Posterior vena cava (tissue), 2 donors: ENCODE results near the gene C9orf57. TPM values are rescaled to one million over a fixed set of nuclear protein-coding genes. Genes with fewer than 3 reads are reported as not detected.
"Not testable (repeated sequence)": the region's sequence is repeated elsewhere in the genome, so short reads cannot be mapped to it uniquely, and the experiment has no call there.

Source experiments
- DNase-seq: peaks from one replicate; pipeline ENCODE4 v3.0.0-alpha.2; 2020; ENCODE audit warnings: low spot score
- intact Hi-C, 2 donors: fragments of 100-400 bp; cut with DNase I; formaldehyde crosslinking; loops; one replicate each; pipeline versions ENCODE4 v1.14.1 to v1.14.2; 2022 to 2023
- long read RNA-seq, 2 donors: library from polyadenylated mRNA; unstranded; transcript quantifications; one replicate each; pipeline ENCODE4 v2.0.0, GENCODE V29; 2020 to 2021
- total RNA-seq, 2 donors: library from RNA; stranded (reverse); fragmentation: NEBNext Ultra II Directional; extraction: Animal tissue kit (Norgen Biotek cat#: 25700); gene quantifications; one replicate each; pipeline ENCODE4 v1.2.1, GENCODE V29; 2021
- donor health status: DM: yes; HTN: yes; CAD: no.
- donor health status: DM: yes; HTN: yes; CAD: no.

Gene C9orf57
- not detected for total RNA-seq
- long read RNA-seq, donor 1, result 0 reads
- long read RNA-seq, donor 2, result 0 reads

GRCh38 chr9:72060513-72060912 is at the start of gene C9orf57:
Gene C9orf57 (minus strand): TSS chr9:72060613. CDS start chr9:72059331, 1,282 bp downstream.
- intact Hi-C loops, result no loop called here

GRCh38 chr9:72102520-72102919 is 42.1 kb upstream of the C9orf57 start:
- intact Hi-C loops, result no loop called here
- no peak for DNase-seq

More at GRCh38 chr9:72060513-72060912, at the start of gene C9orf57:
- DNase-seq, result no peak

DNA sequence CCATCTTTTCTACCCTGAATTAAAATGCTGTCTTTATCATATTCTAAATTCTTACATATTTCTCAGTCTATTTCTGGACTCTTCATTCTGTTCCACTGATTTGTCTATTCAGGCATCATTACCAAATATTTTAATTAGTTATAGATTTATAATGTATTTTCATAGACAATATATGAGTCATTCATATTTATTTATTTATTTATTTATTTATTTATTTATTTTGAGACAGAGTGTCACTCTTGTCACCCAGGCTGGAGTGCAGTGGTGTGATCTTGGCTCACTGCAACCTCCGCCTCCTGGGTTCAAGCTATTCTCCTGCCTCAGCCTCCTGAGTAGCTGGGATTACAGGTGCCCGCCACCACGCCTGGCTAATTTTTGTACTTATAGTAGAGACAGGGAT is 35.1 kb upstream of the C9orf57 start:
- DNase-seq, intact Hi-C loops: not testable (repeated sequence)

DNA sequence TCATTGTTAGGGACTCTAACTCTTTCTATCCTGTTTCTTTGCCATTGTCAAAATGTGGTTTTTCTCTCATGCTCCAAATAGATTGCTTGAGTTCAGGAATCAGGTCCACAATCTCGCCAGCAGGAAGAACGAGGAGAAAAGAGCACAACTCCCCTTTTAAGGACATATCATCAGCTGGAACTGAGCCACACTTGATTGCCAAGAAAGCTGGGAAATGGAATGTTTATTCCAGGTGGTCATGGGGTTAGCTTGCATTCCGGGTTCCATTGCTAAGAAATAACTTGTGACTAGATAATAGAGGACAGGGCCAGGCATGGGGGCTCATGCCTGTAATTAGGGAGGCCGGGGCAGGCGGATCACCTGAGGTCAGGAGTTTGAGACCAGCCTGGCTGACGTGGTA is 32.4 kb upstream of the C9orf57 start:
- no peak for DNase-seq
- intact Hi-C loops, result loop anchor here in 1 of 2 donors (5.0 kb wide), 2 partner anchors 249 to 1664 kb away; no protein-coding TSS in a partner anchor

GRCh38 chr9:72089451-72090130 is 29.2 kb upstream of the C9orf57 start:
- intact Hi-C loops, result loop anchor here in 1 of 2 donors (5.0 kb wide), 2 partner anchors 253 to 1668 kb away; no protein-coding TSS in a partner anchor
- no peak for DNase-seq

DNA sequence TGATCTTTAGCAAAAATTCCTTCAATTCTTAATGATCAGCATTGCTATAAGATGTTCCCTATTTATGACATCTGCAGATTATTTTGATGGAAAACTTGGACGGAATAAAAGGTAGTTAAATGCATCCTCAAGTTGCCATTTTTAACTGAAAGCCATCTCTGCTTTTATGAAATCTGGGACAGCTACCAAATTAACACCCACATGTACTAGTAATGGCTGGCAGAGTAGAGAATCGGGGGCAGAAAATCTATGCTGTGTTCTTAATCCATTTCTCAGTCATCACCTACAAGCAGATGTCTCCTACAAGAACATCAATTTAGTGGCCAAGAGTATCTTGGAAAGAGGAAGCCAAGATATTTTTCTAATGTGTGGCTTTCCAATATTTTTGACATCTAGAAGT is 22.1 kb upstream of the C9orf57 start:
- intact Hi-C loops, result no loop called here
- no peak for DNase-seq

GRCh38 chr9:72074666-72075065 is 14.3 kb upstream of the C9orf57 start:
- intact Hi-C loops, DNase-seq: not testable (repeated sequence)

GRCh38 chr9:72065076-72065475 is 4.7 kb upstream of the C9orf57 start:
- DNase-seq, result no peak
- intact Hi-C loops, result no loop called here

- intact Hi-C loops, result no loop called here
- no peak for DNase-seq
Measured at GRCh38 chr9:72052122-72052521, 8.3 kb downstream of the C9orf57 start.

DNA sequence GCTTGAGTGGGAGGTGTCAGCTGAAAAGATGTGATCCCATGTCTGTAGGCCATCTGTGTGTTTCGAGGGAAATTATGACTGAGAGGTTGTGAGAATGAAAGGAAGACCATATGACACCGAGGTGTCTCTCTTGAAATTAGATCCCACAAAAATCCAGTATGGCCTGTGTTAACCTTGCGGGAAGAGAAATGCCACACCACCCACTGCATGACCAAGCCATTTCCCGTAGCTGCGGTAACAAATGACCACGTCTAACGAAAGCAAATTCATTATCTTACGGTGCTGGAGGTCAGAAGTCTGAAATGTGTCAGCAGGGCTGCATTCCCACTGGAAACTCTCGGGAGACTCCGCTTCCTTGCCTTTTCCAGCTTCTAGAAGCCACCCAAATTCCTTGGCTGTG is 11.6 kb downstream of the C9orf57 start:
- intact Hi-C loops, result no loop called here
- no peak for DNase-seq

GRCh38 chr9:72046630-72047456 is 13.6 kb downstream of the C9orf57 start:
- intact Hi-C loops, result no loop called here
- no peak for DNase-seq

DNA sequence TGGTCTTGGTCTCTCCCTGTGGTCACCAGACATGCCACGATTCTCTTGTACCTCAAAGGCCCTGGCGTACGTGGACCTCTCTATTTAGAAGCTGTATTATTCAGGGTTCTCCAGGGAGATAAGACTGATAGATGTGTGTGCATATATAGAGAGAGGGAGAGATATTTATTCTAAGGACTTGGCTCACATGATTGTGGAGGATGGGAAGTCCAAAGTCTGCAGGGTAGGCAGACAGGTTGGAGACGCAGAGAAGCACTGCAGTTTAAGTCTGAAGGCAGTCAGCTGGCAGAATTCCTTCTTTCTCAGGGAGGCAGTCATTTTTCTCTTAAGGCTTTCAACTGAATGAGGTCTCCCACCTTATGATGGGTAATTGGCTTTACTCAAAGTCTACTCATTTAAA is 16.3 kb downstream of the C9orf57 start:
- intact Hi-C loops, result no loop called here
- no peak for DNase-seq

DNA sequence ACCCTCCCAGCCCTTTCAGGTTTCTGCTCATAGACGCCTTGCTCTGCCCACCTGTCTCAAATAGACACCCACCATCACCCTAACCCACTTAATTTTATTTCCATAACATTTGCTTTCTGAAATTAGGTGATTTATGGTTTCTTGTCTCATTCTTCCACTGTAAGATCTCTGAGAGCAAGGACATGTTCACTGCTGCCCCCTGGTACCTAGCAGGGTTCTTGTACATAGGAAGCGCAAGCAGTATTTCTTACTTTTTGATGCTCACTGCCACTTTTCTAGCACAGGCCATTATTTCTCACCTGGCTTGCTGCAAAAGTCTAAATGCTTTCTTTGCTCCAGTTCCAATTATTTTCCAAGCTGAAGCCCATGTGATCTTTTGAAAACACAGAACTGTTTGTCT is 16.8 kb downstream of the C9orf57 start:
- no peak for DNase-seq
- intact Hi-C loops, result no loop called here

GRCh38 chr9:72042928-72043327 is 17.5 kb downstream of the C9orf57 start:
- intact Hi-C loops, result no loop called here
- DNase-seq, result no peak

DNA sequence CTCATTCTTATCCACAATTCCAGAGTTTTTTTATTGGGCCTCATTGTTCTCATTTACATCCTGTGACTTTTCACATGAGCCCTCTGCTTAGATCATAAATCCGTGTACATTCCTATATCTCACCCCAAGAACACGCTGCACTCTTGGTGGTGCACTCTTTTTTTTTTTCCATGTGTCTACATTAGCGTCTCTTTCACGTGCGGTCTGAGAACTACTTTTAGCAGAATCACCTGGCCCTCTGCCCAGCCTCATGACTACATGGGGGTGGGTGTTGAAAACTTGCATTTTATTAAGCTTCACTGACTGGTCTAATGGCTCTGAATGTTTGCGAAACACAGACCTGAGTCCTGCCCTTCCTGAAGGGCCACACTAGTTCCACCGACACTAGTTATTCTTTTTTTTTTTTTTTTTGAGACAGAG is 18.6 kb downstream of the C9orf57 start:
- intact Hi-C loops, result no loop called here
- peak; percentile 88 for DNase-seq

- no peak for DNase-seq
- intact Hi-C loops, result no loop called here
Measured at GRCh38 chr9:72041369-72041768, 19.0 kb downstream of the C9orf57 start.

- intact Hi-C loops, result loop anchor here (5.0 to 10.0 kb wide), 2 partner anchors 233 to 235 kb away; no protein-coding TSS in a partner anchor
- no peak for DNase-seq
Measured at GRCh38 chr9:72039532-72039931, 20.9 kb downstream of the C9orf57 start.

- intact Hi-C loops, result loop anchor here (5.0 to 10.0 kb wide), 2 partner anchors 233 to 236 kb away; no protein-coding TSS in a partner anchor
- DNase-seq, result peak; percentile 83
Measured at GRCh38 chr9:72038890-72039410, 21.5 kb downstream of the C9orf57 start.

- no peak for DNase-seq
- intact Hi-C loops, result loop anchor here (5.0 to 10.0 kb wide), 2 partner anchors 234 to 236 kb away; no protein-coding TSS in a partner anchor
Measured at GRCh38 chr9:72038408-72038807, 22.0 kb downstream of the C9orf57 start.

GRCh38 chr9:72037571-72037970 is 22.8 kb downstream of the C9orf57 start:
- intact Hi-C loops, result loop anchor here (5.0 to 10.0 kb wide), 2 partner anchors 235 to 237 kb away; no protein-coding TSS in a partner anchor
- DNase-seq, result no peak
